WTC11 (cell line): ENCODE data around the gene MPV17L.

ENCODE experiments used
- AFF4 ChIP-seq: sonication (generic); formaldehyde crosslinking; IDR thresholded peaks from 2 replicates; pipeline ENCODE4 v1.8.1; 2023; ENCODE audit warnings: mild to moderate bottlenecking, missing genetic modification reagents, borderline replicate concordance
- CREM ChIP-seq: sonication (generic); formaldehyde crosslinking; IDR thresholded peaks from 2 replicates; pipeline ENCODE4 v1.8.1; 2022; ENCODE audit warnings: mild to moderate bottlenecking, missing genetic modification reagents, moderate library complexity
- CTCF ChIP-seq: fragments of 200-600 bp; IDR thresholded peaks from 2 replicates; pipeline ENCODE4 v1.8.0; 2022; ENCODE audit warnings: antibody characterized with exemption
- FOXP1 ChIP-seq: sonication (generic); formaldehyde crosslinking; IDR thresholded peaks from 2 replicates; pipeline ENCODE4 v1.8.0; 2022; ENCODE audit warnings: missing genetic modification reagents, mild to moderate bottlenecking, moderate library complexity, borderline replicate concordance
- GRHL2 ChIP-seq: fragments of 250-450 bp; sonication (Bioruptor Pico); IDR thresholded peaks from 2 replicates; pipeline ENCODE4 v1.8.0; 2022; ENCODE audit warnings: mild to moderate bottlenecking, moderate library complexity; ENCODE audit not compliant: insufficient replicate concordance, severe bottlenecking
- MLX ChIP-seq: sonication (generic); formaldehyde crosslinking; IDR thresholded peaks from 2 replicates; pipeline ENCODE4 v1.8.1; 2023; ENCODE audit warnings: mild to moderate bottlenecking, missing genetic modification reagents, moderate library complexity
- PRDM15 ChIP-seq: sonication (generic); formaldehyde crosslinking; IDR thresholded peaks from 2 replicates; pipeline ENCODE4 v1.8.0; 2022; ENCODE audit warnings: missing genetic modification reagents
- PREB ChIP-seq: sonication (generic); formaldehyde crosslinking; IDR thresholded peaks from 2 replicates; pipeline ENCODE4 v1.8.1; 2022; ENCODE audit warnings: mild to moderate bottlenecking, missing genetic modification reagents, moderate library complexity, borderline replicate concordance
- TP53 ChIP-seq: sonication (generic); formaldehyde crosslinking; IDR thresholded peaks from 2 replicates; pipeline ENCODE4 v1.8.1; 2023; ENCODE audit warnings: mild to moderate bottlenecking, missing genetic modification reagents
- ZNF512 ChIP-seq: sonication (generic); formaldehyde crosslinking; IDR thresholded peaks from 2 replicates; pipeline ENCODE4 v1.8.1; 2022; ENCODE audit warnings: missing genetic modification reagents, borderline replicate concordance

- TF ChIP-seq AFF4 = no peak
- TF ChIP-seq CTCF = no peak
- TF ChIP-seq CREM (CRISPR knock-in tag) = no peak
- no peak for TF ChIP-seq PRDM15
- no peak for TF ChIP-seq FOXP1 (CRISPR knock-in tag)
- no peak for TF ChIP-seq TP53 (CRISPR knock-in tag)
- no peak for TF ChIP-seq MLX (CRISPR knock-in tag)
- no peak for TF ChIP-seq GRHL2 (CRISPR knock-in tag)
- TF ChIP-seq ZNF512 (CRISPR knock-in tag) = no peak
- TF ChIP-seq PREB (CRISPR knock-in tag) = no peak
Measured at GRCh38 chr16:15446901-15447300, 51.3 kb downstream of the MPV17L start.
